Renal cortex interstitium (tissue), 11 donors: ENCODE results near the gene CFAP99. TPM values are rescaled to one million over a fixed set of nuclear protein-coding genes. Genes with fewer than 3 reads are reported as not detected.
"Not testable (repeated sequence)": the region's sequence is repeated elsewhere in the genome, so short reads cannot be mapped to it uniquely, and the experiment has no call there.

ENCODE experiments used
- DNase-seq, 11 donors: peaks; one replicate each; pipeline ENCODE4 v3.0.0-alpha.2; 2013; ENCODE audit warnings: low read depth in 9 of 11, low spot score in 4 of 11; ENCODE audit errors: extremely low read depth in 1 of 11
- polyA plus RNA-seq, 3 donors: library from polyadenylated mRNA; unstranded; fragments of 120-200 nt; gene quantifications; one replicate each; pipeline ENCODE4 v1.2.1, GENCODE V29; 2013; ENCODE audit not compliant: insufficient read length in 3 of 3

CFAP99 gene
- polyA plus RNA-seq, 3 donors, result 0.78 to 1.5 (median 0.85) TPM

- DNase-seq, result no peak
Measured at GRCh38 chr4:2423695-2424094, 4.9 kb downstream of the CFAP99 start.

- no peak for DNase-seq
Measured at GRCh38 chr4:2424581-2424980, 5.8 kb downstream of the CFAP99 start.

DNA sequence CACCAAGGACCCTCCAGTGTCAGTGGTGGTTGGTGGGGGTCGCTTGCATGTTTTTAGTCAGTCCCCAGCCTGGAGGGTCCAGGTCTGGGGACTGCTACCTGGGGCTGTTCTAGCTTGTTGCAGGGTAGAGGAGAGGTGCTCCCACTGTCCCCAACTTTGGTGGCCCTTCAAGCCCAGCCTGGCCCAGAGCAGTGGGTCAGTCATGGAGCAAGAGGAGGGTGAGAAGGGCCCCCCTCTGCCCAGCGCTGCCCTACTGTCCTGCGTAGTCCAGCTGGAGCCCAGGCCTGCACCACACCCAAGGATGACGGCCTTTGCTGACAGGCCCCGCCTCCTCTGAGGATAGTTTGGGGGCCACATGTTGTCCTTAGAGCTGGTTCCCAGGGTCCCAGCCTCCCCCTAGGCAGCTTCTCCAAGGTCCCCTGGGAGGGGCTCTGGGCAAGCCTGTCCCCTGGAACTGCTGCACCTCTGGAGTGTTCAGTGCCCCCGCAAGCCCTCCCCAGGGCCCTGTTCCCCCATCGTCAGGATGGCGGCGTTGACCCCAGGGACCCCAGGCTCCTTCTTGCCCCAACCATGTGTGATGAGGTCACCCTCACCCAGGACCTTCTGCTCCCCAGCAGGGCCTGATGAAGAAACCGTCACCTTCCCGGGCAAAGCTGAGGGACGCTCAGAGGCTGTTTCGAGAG lies 6.8 kb downstream of the CFAP99 start:
- no peak for DNase-seq

GRCh38 chr4:2426069-2426397 lies 7.3 kb downstream of the CFAP99 start:
- no peak for DNase-seq

- no peak for DNase-seq
Measured at GRCh38 chr4:2426711-2427275, 8.0 kb downstream of the CFAP99 start.

DNA sequence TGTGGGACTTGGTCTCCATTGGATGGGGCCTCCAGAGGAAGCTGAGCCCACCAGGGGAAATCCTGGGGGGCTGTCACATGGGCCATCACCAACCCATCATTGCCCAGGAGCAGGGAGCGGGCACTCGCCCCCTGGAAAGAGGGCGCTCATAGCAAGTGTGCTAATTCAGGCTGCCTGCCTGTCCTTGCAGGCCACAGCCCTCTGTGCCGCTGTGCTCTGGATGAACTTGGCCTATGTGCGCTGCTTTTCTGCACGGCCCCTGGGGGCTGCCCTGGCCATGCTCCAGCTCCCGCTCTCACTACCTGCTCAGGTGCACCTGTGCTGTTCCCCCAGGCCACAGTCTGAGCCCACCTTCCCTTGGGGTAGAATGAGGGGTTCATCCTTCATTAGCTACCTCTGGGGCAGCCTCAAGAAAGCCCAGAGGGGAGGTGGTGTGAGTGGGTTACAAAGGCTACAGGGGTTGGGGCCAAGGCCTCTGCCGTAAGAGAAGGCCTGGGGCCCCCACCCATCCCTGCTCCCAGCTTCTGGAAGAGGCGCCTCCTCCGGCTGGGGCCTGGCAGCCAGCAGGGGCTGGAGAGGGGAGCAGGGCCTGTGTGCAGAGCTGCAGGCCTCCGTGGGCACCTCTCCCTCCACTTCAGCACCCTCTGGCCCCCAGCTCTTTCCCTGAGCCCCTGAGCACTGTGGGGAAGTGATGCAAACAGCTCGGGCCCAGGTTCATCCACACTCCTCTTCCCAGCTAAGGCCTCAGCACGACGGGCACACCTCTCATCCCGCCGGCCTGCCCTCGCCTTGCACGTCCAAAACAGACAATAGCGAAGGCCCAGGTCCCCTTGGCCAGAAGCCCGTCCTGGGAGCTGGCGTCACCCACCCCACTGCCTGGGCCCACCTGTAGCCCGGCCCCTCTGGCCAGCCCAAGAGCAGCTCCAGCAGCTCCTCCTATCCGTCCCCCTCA lies 8.9 kb downstream of the CFAP99 start:
- no peak for DNase-seq

GRCh38 chr4:2428496-2429213 lies 9.9 kb downstream of the CFAP99 start:
- DNase-seq, result no peak

GRCh38 chr4:2429945-2430757 lies 11.4 kb downstream of the CFAP99 start:
- DNase-seq, result not testable (repeated sequence)

- no peak for DNase-seq
Measured at GRCh38 chr4:2432004-2432403, 13.2 kb downstream of the CFAP99 start.

- DNase-seq, result no peak
Measured at GRCh38 chr4:2432991-2433530, 14.3 kb downstream of the CFAP99 start.

- DNase-seq, result no peak
Measured at GRCh38 chr4:2433609-2434350, 15.0 kb downstream of the CFAP99 start.

- no peak for DNase-seq
Measured at GRCh38 chr4:2434420-2434819, 15.7 kb downstream of the CFAP99 start.

DNA sequence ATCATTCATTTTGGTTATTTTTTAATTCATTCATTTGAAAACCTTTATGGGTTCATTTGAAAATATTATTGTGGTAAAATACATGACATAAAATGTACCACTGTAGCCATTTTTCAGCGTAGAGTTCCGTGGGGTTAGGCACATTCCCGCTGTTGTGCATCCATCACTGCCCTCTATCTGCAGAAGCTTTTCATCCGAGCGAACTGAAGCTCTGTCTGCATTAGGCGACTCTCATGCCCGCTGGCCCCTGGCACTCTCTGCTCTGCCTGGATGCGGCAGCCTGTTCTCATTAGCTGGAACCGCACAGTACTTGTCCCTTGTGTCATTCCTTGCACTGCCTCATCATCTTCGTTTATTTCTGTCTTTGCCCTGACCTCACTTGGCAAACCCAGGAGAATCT lies 17.5 kb downstream of the CFAP99 start:
- DNase-seq, result no peak

DNA sequence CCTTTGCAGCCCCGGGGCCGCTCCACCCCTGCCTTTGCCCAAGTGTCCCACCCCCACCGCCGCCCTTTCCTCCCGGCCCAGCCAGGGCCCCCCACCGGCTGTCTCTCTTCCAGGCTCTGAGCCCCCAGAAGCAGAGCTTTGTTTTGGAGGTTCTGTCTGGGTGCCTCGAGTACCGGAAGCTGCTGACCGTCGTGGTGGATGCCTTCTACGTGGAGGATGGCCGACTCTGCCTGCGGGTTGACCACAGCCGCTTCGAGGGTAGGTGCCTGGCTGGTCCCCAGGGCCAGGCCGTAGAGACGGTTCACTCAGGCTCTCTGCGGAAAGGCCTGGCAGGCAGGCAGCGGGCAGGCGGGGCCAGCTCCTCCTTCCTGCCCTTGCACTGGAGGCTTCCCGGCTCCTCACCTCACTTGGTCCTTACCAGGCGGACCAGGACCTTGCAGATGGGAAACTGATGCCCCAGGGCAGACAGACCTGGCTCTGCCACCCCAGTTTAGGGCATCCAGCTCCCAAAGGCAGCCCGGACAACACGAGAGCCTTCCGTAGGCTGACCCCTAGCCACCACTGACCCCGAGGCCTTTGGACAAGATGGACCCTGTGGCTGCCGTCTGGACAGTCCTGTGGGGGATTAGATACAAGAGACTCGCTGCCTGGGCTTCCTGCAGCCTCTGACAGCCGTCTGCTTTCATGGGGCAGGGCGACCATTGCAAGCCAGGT lies 18.2 kb downstream of the CFAP99 start:
- no peak for DNase-seq

- no peak for DNase-seq
Measured at GRCh38 chr4:2437475-2438215, 18.9 kb downstream of the CFAP99 start.
